NCI-H2081 treated with DMSO at 0.1 percent for 48 hours (cell line): ENCODE data around the gene ICAM4.
"Not testable (repeated sequence)": the region's sequence is repeated elsewhere in the genome, so short reads cannot be mapped to it uniquely, and the experiment has no call there.

Source experiments
- DNase-seq: peaks from one replicate; lab custom pipeline; 2025; lab: John Stamatoyannopoulos, UW

The ICAM4 gene

DNA sequence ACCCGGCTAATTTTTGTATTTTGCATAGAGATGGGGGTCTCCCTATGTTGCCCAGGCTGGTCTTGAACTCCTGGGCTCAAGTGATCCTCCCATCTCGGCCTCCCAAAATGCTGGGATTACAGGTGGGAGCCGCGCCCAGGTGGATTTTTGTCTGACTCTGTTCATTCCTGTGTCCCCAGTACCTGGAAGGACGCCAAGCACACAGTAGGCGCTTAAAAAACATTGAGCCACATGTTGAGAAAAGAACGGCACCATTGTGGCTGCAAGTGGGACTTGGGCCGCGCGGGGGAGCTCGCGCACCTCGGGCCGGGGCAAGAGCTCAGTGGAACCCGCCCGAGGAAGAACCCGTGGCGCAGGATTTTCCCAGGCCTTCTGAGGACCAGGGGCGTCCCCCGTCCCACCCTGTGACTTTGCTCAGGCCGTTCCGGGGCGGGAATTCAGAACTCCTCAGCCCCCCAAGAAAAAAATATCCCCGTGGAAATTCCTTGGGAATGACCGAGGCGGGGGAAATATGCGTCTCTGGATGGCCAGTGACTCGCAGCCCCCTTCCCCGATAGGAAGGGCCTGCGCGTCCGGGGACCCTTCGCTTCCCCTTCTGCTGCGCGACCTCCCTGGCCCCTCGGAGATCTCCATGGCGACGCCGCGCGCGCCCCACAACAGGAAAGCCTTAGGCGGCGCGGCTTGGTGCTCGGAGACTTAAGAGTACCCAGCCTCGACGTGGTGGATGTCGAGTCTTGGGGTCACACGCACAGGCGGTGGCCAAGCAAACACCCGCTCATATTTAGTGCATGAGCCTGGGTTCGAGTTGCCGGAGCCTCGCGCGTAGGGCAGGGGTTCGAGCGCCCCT lies 17.2 kb upstream of the ICAM4 start:
- no peak for DNase-seq

DNA sequence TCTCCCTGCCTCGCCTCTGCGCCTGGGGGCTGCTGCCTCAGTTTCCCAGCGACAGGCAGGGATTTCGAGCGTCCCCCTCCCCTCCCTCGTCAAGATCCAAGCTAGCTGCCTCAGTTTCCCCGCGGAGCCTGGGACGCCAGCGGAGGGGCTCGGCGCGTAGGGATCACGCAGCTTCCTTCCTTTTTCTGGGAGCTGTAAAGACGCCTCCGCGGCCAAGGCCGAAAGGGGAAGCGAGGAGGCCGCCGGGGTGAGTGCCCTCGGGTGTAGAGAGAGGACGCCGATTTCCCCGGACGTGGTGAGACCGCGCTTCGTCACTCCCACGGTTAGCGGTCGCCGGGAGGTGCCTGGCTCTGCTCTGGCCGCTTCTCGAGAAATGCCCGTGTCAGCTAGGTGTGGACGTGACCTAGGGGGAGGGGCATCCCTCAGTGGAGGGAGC lies 16.6 kb upstream of the ICAM4 start:
- no peak for DNase-seq

DNA sequence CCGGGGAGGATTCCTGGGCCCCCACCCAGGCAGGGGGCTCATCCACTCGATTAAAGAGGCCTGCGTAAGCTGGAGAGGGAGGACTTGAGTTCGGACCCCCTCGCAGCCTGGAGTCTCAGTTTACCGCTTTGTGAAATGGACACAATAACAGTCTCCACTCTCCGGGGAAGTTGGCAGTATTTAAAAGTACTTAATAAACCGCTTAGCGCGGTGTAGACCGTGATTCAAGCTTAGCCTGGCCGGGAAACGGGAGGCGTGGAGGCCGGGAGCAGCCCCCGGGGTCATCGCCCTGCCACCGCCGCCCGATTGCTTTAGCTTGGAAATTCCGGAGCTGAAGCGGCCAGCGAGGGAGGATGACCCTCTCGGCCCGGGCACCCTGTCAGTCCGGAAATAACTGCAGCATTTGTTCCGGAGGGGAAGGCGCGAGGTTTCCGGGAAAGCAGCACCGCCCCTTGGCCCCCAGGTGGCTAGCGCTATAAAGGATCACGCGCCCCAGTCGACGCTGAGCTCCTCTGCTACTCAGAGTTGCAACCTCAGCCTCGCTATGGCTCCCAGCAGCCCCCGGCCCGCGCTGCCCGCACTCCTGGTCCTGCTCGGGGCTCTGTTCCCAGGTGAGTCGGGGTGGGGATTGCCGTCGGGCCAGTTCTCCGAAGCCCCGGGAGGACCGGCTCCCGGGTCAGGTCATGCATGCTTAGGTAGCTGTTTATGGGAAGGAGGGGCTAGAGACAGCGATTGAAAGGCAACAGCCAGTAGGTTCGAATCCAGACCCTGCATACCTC lies 15.9 kb upstream of the ICAM4 start, which contains the start of gene ICAM1:
ICAM1 (plus strand) TSS at position 505 of the 779 bp plus-strand sequence; CDS start at position 545, 40 bp downstream.
- no peak for DNase-seq

DNA sequence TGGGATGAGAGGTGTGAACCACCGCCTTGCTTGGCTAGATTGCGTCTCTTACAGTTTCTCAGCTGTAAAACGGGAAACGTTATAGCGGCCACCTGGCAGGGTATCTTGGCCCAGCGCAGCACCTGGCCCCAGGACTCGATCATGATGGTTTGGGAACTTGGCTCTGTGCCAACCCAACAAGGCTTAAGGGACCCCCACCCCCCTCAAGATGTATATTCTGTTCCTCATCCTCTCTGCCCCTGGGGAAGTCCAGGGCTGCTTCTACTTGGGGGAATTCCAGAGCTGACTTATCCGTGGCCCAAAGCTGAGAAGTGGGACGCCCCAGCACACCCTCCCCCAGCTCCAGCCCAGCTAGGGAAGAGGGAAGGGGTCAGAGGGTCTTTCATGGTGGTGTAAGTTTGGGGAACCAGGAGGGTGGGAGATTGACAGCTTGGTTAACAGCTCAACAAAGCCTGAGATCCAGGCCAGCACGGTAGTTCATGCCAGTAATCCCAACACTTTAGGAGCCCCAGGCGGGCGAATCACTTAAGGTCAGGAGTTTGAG lies 15.1 kb upstream of the ICAM4 start:
- DNase-seq = no peak

DNA sequence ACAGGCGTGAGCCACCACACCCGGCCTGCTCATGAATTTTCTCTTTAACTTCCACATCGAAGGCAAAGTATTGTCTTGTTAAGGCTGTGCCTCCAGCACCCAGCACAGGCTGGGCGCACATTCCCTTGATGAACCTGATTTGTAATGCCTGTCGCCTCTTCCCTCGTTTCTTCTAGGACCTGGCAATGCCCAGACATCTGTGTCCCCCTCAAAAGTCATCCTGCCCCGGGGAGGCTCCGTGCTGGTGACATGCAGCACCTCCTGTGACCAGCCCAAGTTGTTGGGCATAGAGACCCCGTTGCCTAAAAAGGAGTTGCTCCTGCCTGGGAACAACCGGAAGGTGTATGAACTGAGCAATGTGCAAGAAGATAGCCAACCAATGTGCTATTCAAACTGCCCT lies 12.2 kb upstream of the ICAM4 start:
- no peak for DNase-seq

DNA sequence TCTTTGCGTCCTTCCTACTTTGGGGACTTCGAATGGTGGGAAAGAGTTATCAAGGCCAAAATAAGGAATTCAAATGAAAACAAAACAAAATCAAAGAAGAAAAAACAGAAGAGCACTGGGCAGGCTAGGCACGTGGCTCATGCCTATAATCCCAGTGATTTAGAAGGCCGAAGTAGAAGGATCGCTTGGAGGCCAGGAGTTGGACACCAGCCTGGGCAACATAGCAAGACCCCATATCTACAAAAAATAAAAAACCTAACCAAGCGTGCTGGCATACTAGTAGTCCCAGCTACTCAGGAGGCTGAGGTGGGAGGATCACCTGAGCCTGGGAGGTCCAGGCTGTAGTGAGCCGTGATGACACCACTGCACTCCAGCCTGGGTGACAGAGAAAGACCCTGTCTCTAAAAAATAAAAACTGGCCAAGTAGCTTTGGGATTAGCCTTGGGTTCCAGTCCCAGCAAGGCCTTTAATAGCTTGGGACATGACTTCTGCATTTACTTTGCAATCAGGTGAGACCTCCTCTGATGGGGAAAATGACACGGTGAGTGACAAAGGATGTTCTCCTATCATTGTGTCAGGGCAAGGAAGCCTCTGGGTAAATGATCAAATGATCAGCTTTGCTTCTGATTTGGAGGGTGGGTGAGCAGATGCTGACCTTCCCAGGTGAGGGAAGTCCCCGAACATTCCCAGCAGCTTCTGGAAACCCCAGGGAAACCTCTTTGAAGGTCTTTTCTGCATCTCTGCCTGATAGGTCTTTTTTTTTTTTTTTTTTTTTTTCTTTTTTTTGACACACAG lies 8.8 kb upstream of the ICAM4 start:
- DNase-seq = no peak

DNA sequence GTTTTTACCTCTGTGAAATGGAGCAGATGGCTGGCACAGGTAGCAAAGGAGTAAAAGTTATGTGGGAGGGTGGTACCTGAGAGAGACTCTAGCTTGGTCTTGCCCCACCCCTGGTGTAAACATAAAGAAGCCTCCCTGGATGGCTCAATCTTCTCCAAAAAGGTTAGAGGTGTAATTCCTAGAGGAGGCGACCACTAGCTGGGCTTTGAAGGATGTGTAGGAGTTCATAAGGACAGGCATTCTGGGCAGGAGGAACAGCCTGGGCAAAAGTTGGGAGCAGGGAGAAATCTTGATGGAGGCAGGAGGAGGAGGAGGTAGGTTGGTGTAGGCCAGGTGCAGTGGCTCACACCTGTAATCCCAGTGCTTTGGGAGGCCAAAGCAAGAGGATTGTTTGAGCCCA lies 7.8 kb upstream of the ICAM4 start:
- no peak for DNase-seq

DNA sequence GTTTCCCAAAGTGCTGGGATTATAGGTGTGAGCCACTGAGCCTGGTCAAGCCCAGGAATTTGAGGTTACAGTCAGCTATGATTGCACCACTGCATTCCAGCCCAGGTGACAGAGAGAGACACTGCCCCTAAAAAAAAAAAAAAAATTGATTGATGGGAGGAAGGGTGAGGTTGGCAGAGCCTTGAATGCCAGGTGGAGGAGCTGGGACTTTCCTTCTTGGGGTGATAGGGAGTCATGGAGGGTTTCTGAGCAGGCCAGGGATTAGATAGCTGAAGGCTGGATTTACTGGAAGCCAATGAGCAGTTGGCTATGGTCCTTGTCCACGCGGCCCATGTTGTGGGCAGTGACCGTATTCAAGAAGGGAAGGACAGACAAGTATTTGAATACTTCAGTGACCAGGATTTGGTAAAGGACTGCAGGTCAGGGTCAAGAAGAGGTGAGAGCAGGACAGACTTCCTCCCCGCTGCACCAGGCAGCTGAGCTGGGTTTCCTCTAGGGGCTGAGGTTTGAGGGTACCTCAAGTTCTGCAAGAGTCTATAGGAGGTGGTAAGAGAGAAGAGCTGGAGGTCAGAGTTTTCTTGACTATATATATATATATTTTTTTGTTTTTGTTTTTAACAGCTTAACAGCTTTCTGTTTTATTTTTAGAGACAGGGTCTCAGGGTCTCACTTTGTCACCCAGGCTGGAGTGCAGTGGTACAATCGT lies 6.9 kb upstream of the ICAM4 start:
- DNase-seq = no peak

DNA sequence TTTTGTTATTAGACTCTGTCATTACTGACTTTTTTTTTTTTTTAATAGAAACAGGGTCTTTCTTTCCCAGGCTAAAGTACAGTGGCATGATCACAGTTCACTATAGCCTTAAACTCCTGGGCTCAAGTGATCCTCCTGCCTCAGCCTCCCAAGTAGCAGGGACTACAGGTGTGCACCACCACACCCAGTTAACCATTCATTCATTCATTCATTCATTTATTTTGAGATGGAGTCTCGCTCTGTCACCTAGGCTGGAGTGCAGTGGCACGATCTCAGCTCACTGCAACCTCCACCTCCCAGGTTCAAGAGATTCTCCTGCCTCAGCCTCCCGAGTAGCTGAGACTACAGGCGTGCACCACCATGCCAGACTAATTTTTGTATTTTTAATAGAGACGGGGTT lies 4.7 kb upstream of the ICAM4 start:
- not testable (repeated sequence) for DNase-seq

DNA sequence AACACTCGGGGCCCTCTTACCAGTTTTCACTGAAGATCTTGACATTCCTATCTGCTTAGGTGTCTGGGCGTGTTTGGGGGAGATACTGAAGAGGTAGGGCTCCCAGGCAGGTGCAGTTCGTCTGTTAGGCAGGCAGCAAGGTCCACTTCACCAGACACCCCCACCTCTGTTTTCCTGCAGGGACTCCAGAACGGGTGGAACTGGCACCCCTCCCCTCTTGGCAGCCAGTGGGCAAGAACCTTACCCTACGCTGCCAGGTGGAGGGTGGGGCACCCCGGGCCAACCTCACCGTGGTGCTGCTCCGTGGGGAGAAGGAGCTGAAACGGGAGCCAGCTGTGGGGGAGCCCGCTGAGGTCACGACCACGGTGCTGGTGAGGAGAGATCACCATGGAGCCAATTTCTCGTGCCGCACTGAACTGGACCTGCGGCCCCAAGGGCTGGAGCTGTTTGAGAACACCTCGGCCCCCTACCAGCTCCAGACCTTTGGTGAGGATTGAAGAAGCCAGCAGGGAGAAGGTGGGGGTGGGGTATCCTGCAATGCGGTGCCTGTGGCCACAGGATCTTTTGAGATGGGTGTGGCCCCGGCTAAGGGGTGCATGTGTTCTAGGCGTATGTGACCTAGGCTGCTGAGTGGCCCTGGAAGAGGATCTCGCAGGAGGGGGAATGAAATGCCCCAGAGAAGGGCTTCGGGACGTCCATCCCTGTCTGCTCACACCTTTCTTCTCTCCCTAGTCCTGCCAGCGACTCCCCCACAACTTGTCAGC lies 3.3 kb upstream of the ICAM4 start:
- DNase-seq = no peak

DNA sequence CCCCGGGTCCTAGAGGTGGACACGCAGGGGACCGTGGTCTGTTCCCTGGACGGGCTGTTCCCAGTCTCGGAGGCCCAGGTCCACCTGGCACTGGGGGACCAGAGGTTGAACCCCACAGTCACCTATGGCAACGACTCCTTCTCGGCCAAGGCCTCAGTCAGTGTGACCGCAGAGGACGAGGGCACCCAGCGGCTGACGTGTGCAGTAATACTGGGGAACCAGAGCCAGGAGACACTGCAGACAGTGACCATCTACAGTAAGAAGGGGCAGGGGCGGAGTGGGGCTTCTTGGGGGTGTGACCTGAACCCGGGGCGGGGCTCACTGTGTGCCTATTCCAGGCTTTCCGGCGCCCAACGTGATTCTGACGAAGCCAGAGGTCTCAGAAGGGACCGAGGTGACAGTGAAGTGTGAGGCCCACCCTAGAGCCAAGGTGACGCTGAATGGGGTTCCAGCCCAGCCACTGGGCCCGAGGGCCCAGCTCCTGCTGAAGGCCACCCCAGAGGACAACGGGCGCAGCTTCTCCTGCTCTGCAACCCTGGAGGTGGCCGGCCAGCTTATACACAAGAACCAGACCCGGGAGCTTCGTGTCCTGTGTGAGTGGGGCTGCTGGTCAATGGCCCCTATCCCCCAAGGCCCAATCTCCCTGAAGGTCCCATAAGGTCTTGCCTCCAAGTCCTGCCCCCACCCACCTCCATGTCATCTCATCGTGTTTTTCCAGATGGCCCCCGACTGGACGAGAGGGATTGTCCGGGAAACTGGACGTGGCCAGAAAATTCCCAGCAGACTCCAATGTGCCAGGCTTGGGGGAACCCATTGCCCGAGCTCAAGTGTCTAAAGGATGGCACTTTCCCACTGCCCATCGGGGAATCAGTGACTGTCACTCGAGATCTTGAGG lies 2.4 kb upstream of the ICAM4 start:
- DNase-seq = no peak

DNA sequence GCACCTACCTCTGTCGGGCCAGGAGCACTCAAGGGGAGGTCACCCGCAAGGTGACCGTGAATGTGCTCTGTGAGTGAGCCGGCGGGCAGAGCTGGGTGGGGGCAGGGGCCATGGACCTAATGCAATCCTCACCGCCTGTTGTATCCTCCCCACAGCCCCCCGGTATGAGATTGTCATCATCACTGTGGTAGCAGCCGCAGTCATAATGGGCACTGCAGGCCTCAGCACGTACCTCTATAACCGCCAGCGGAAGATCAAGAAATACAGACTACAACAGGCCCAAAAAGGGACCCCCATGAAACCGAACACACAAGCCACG lies 1.8 kb upstream of the ICAM4 start:
- DNase-seq = no peak

DNA sequence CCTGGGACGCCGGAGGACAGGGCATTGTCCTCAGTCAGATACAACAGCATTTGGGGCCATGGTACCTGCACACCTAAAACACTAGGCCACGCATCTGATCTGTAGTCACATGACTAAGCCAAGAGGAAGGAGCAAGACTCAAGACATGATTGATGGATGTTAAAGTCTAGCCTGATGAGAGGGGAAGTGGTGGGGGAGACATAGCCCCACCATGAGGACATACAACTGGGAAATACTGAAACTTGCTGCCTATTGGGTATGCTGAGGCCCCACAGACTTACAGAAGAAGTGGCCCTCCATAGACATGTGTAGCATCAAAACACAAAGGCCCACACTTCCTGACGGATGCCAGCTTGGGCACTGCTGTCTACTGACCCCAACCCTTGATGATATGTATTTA lies 1.4 kb upstream of the ICAM4 start:
- DNase-seq = no peak

DNA sequence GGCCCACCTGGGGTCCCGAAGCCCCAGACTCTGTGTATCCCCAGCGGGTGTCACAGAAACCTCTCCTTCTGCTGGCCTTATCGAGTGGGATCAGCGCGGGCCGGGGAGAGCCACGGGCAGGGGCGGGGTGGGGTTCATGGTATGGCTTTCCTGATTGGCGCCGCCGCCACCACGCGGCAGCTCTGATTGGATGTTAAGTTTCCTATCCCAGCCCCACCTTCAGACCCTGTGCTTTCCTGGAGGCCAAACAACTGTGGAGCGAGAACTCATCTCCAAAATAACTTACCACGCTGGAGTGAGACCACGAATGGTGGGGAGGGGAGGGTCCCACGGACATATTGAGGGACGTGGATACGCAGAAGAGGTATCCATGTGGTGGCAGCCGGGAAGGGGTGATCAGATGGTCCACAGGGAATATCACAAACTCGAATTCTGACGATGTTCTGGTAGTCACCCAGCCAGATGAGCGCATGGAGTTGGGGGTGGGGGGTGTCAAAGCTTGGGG lies 2.0 kb downstream of the ICAM4 start:
- no peak for DNase-seq

DNA sequence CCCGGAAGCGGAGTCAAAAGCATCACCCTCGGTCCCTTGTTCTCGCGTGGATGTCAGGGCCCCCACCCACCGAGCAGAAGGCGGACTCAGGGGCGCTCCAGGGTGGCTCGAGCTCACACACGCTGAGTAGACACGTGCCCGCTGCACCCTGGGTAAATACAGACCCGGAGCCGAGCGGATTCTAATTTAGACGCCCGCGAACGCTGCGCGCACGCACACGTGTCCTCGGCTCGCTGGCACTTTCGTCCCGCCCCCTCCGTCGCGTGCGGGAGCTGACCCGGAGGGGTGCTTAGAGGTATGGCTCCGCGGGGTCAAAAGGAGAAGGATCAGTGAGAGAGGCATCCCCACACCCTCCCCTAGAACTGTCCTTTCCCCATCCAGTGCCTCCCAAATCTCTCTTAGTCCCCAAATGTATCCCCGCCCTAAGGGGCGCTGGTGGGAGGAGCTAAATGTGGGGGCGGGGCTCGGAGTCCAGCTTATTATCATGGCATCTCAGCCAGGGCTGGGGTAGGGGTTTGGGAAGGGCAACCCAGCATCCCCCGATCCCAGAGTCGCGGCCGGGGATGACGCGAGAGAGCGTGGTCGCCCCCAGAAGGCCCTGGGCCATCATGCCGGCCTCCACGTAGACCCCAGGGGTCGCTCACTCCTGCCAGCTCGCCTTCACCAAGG lies 2.5 kb downstream of the ICAM4 start:
- no peak for DNase-seq

DNA sequence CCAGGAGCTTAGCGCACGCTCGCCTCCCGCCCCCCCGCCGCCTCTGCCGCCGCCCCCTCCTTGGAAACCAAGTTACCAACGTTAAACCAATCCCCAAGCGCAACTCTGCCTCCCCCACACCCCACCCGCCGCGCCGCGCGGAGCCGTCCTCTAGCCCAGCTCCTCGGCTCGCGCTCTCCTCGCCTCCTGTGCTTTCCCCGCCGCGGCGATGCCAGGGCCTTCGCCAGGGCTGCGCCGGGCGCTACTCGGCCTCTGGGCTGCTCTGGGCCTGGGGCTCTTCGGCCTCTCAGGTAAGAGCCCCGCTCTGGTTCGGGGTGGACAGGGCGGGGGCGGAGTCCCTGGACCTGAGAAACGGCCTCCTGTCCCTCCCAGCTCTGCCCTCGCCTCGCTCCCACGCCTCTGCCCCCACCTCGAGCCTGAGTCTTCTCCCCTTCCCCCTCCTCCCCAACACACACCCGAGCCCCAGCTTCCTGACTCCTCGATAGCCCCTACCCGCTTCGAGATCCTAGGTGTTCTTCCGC lies 3.1 kb downstream of the ICAM4 start, which contains the start of gene ICAM5:
ICAM5 (plus strand) TSS at position 117 of the 521 bp plus-strand sequence; CDS start at position 209, 92 bp downstream.
- no peak for DNase-seq

DNA sequence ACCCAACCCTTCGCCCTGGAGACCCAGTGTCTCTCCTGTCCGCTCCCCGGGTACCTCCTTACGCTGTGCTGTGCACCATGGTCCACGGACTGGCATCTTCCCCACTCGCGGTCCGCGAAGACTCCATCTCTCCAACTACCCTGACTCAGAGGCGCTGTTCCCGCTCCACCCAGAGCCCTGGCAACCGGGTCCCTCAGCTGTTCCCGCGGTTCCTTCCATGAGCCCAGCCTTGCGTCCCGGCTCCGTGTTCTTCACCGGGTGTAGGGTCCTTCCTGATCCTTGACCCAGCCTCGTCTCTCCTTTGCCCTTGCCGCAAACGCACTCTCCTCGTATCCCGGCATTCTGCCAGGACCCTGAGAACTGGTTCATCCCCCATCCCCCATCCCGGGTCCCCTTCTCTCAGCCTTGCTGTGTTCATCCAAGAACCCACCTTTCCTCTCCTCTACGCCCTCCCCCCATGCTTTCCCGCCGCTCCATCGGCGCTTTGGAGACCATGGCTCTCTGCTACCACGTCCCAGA lies 3.7 kb downstream of the ICAM4 start:
- no peak for DNase-seq

DNA sequence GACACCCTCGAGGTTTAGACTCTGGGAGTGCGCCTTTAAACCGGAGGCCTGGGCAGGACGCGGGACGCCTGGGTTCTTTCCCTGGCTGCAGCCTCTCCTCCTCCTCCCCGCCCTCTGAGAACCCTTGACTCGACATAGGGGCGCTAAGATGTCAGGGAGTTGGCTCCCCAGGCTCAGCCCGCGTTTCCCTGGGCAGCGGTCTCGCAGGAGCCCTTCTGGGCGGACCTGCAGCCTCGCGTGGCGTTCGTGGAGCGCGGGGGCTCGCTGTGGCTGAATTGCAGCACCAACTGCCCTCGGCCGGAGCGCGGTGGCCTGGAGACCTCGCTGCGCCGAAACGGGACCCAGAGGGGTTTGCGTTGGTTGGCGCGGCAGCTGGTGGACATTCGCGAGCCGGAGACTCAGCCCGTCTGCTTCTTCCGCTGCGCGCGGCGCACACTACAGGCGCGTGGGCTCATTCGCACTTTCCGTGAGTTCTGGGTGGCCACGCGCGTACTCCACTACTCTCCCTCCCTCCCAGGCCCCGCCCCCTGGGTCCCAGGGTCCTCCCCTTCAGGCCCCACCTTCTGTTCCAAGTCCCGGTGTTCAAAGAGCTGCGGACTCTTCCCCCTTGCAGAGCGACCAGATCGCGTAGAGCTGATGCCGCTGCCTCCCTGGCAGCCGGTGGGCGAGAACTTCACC lies 4.3 kb downstream of the ICAM4 start:
- DNase-seq = no peak
